Natural killer cell treated with Interleukin-12 subunit alpha and Interleukin-12 subunit beta and Interleukin-15 and Interleukin-18, amount 100 ng/mL, for 72 hours (primary cell): Measurements from ENCODE around the gene LMCD1. TPM values are rescaled to one million over a fixed set of nuclear protein-coding genes. Genes with fewer than 3 reads are reported as not detected.
A peak's percentile ranks its signal among the peaks of the same experiment; 100 is the strongest.

ENCODE experiments used
- ATAC-seq, 2 donors: fragments of 150-1000 bp; cut with Tn5 transposase in 1 of 2; sonication (Bioruptor Pico), chemical (Tn5 transposase) in 1 of 2; 2 replicates each; pipeline ENCODE4 v1.10.0; 2021
- DNase-seq: peaks from one replicate; pipeline ENCODE4 v3.0.0; 2022; ENCODE audit warnings: low spot score
- H3K27ac Mint-ChIP-seq, 2 donors: 1 replicate in 1 of 2; 2 replicates in 1 of 2; pipeline ENCODE4 v1.8.0; 2022; ENCODE audit warnings: mixed read lengths in 2 of 2, mild to moderate bottlenecking in 1 of 2, moderate library complexity in 1 of 2
- H3K27me3 Mint-ChIP-seq, 2 donors: 1 replicate in 1 of 2; 2 replicates in 1 of 2; pipeline ENCODE4 v1.8.0; 2022; ENCODE audit warnings: mixed read lengths in 2 of 2
- H3K36me3 Mint-ChIP-seq: one replicate; pipeline ENCODE4 v1.8.0; 2022; ENCODE audit warnings: mixed read lengths
- H3K4me1 Mint-ChIP-seq, 2 donors: 1 replicate in 1 of 2; 2 replicates in 1 of 2; pipeline ENCODE4 v1.8.0; 2022; ENCODE audit warnings: low read depth in 2 of 2, mixed read lengths in 2 of 2, mild to moderate bottlenecking in 1 of 2
- H3K4me3 Mint-ChIP-seq: one replicate; pipeline ENCODE4 v1.8.0; 2022; ENCODE audit warnings: mixed read lengths
- H3K9me3 Mint-ChIP-seq: 2 replicates; pipeline ENCODE4 v1.8.0; 2022; ENCODE audit warnings: mixed read lengths
- total RNA-seq, 2 donors: library from RNA; stranded (reverse); gene quantifications; one replicate each; pipeline ENCODE4 v1.2.3, GENCODE V29; 2022

Gene LMCD1
- total RNA-seq, 2 donors from 2014 or later = 1.0 TPM; not detected in 1

GRCh38 chr3:8558645-8559044, 57.0 kb downstream of the LMCD1 start:
- H3K36me3 Mint-ChIP-seq = no peaks in the 10 kb centered on the region
- H3K4me1 Mint-ChIP-seq = no peaks in the 10 kb centered on the region
- ATAC-seq (no peak), DNase-seq (no peak)
- no peaks in the 10 kb centered on the region for H3K9me3 Mint-ChIP-seq
- H3K4me3 Mint-ChIP-seq = no peak overlapping the region
- H3K27ac Mint-ChIP-seq = no peak overlapping the region
- peaks cover 0 to 6% of the 10 kb centered on the region in 2 donors for H3K27me3 Mint-ChIP-seq

GRCh38 chr3:8559351-8559750, 57.7 kb downstream of the LMCD1 start:
- Mint-ChIP-seq H3K4me1 (no peaks in the 10 kb centered on the region), H3K27me3 (peaks cover 0 to 6% of the 10 kb centered on the region in 2 donors), H3K9me3 (no peaks in the 10 kb centered on the region), H3K36me3 (no peaks in the 10 kb centered on the region), H3K4me3 (no peak overlapping the region), H3K27ac (no peak overlapping the region)
- ATAC-seq = no peak
- no peak for DNase-seq

GRCh38 chr3:8560366-8561007, 58.9 kb downstream of the LMCD1 start:
- DNase-seq = no peak
- H3K36me3 Mint-ChIP-seq = no peaks in the 10 kb centered on the region
- H3K27ac Mint-ChIP-seq = no peak overlapping the region
- H3K9me3 Mint-ChIP-seq = no peaks in the 10 kb centered on the region
- ATAC-seq = no peak
- H3K27me3 Mint-ChIP-seq = peaks cover 0 to 6% of the 10 kb centered on the region in 2 donors
- no peaks in the 10 kb centered on the region for H3K4me1 Mint-ChIP-seq
- H3K4me3 Mint-ChIP-seq = no peak overlapping the region

GRCh38 chr3:8561370-8561769, 59.7 kb downstream of the LMCD1 start:
- Mint-ChIP-seq H3K9me3 (no peaks in the 10 kb centered on the region), H3K4me1 (no peaks in the 10 kb centered on the region)

GRCh38 chr3:8562081-8562595, 60.5 kb downstream of the LMCD1 start:
- Mint-ChIP-seq H3K4me3 (no peak overlapping the region), H3K4me1 (no peaks in the 10 kb centered on the region), H3K36me3 (no peaks in the 10 kb centered on the region), H3K9me3 (no peaks in the 10 kb centered on the region), H3K27me3 (peaks cover 0 to 6% of the 10 kb centered on the region in 2 donors), H3K27ac (no peak overlapping the region)
- DNase-seq (no peak), ATAC-seq (no peak)

More at GRCh38 chr3:8561370-8561769, 59.7 kb downstream of the LMCD1 start:
- no peaks in the 10 kb centered on the region for H3K36me3 Mint-ChIP-seq
- H3K27me3 Mint-ChIP-seq = peaks cover 0 to 6% of the 10 kb centered on the region in 2 donors
- no peak overlapping the region for H3K4me3 Mint-ChIP-seq
- ATAC-seq (no peak), DNase-seq (no peak)
- H3K27ac Mint-ChIP-seq = no peak overlapping the region

- no peak for DNase-seq
- Mint-ChIP-seq H3K9me3 (no peaks in the 10 kb centered on the region), H3K27ac (no peak overlapping the region), H3K27me3 (peaks cover 0 to 6% of the 10 kb centered on the region in 2 donors), H3K36me3 (no peaks in the 10 kb centered on the region), H3K4me1 (no peaks in the 10 kb centered on the region), H3K4me3 (no peak overlapping the region)
- ATAC-seq = no peak
Observed at GRCh38 chr3:8563146-8563545, 61.5 kb downstream of the LMCD1 start.

GRCh38 chr3:8563597-8563996, 62.0 kb downstream of the LMCD1 start:
- Mint-ChIP-seq H3K27ac (no peak overlapping the region), H3K27me3 (peaks cover 0 to 6% of the 10 kb centered on the region in 2 donors), H3K9me3 (no peaks in the 10 kb centered on the region)

GRCh38 chr3:8565376-8565775, 63.8 kb downstream of the LMCD1 start:
- H3K36me3 Mint-ChIP-seq = no peaks in the 10 kb centered on the region
- no peak overlapping the region for H3K4me3 Mint-ChIP-seq
- peaks cover 0 to under 1% of the 10 kb centered on the region in 2 donors for H3K4me1 Mint-ChIP-seq
- no peaks in the 10 kb centered on the region for H3K9me3 Mint-ChIP-seq
- DNase-seq = no peak
- H3K27me3 Mint-ChIP-seq = peaks cover 0 to 3% of the 10 kb centered on the region in 2 donors
- H3K27ac Mint-ChIP-seq = no peak overlapping the region
- peak in 1 of 2 donors; percentile 41 for ATAC-seq

More at GRCh38 chr3:8563597-8563996, 62.0 kb downstream of the LMCD1 start:
- DNase-seq (no peak), ATAC-seq (no peak)
- Mint-ChIP-seq H3K4me1 (no peaks in the 10 kb centered on the region), H3K4me3 (no peak overlapping the region), H3K36me3 (no peaks in the 10 kb centered on the region)

- no peaks in the 10 kb centered on the region for H3K9me3 Mint-ChIP-seq
- no peak for ATAC-seq
- no peak for DNase-seq
- H3K36me3 Mint-ChIP-seq = no peaks in the 10 kb centered on the region
- H3K27ac Mint-ChIP-seq = no peak overlapping the region
- no peak overlapping the region for H3K4me3 Mint-ChIP-seq
- peaks cover 0 to 3% of the 10 kb centered on the region in 2 donors for H3K27me3 Mint-ChIP-seq
- peaks cover 5 to 12% of the 10 kb centered on the region in 2 donors for H3K4me1 Mint-ChIP-seq
Observed at GRCh38 chr3:8567784-8568575, 66.4 kb downstream of the LMCD1 start.

- no peaks in the 10 kb centered on the region for H3K9me3 Mint-ChIP-seq
- DNase-seq = no peak
Observed at GRCh38 chr3:8571256-8571655, 69.6 kb downstream of the LMCD1 start.

GRCh38 chr3:8573342-8573926, 71.8 kb downstream of the LMCD1 start:
- ATAC-seq = no peak
- no peak overlapping the region for H3K27ac Mint-ChIP-seq
- H3K4me3 Mint-ChIP-seq = no peak overlapping the region
- no peaks in the 10 kb centered on the region for H3K27me3 Mint-ChIP-seq
- H3K4me1 Mint-ChIP-seq = peaks cover 5 to 12% of the 10 kb centered on the region in 2 donors
- DNase-seq = no peak
- H3K36me3 Mint-ChIP-seq = no peaks in the 10 kb centered on the region
- H3K9me3 Mint-ChIP-seq = no peaks in the 10 kb centered on the region

More at GRCh38 chr3:8571256-8571655, 69.6 kb downstream of the LMCD1 start:
- Mint-ChIP-seq H3K4me1 (peaks cover 5 to 12% of the 10 kb centered on the region in 2 donors), H3K36me3 (no peaks in the 10 kb centered on the region), H3K4me3 (no peak overlapping the region), H3K27ac (no peak overlapping the region), H3K27me3 (no peaks in the 10 kb centered on the region)
- no peak for ATAC-seq

- Mint-ChIP-seq H3K4me1 (peaks cover 5 to 12% of the 10 kb centered on the region in 2 donors), H3K9me3 (no peaks in the 10 kb centered on the region), H3K27ac (no peak overlapping the region), H3K27me3 (no peaks in the 10 kb centered on the region), H3K4me3 (no peak overlapping the region), H3K36me3 (no peaks in the 10 kb centered on the region)
- DNase-seq (no peak), ATAC-seq (no peak)
Observed at GRCh38 chr3:8574040-8574669, 72.5 kb downstream of the LMCD1 start.

- H3K27me3 Mint-ChIP-seq = no peaks in the 10 kb centered on the region
- H3K27ac Mint-ChIP-seq = no peak overlapping the region
- H3K4me3 Mint-ChIP-seq = no peak overlapping the region
- no peak for ATAC-seq
- DNase-seq = no peak
- H3K9me3 Mint-ChIP-seq = no peaks in the 10 kb centered on the region
- H3K4me1 Mint-ChIP-seq = peaks cover 5 to 12% of the 10 kb centered on the region in 2 donors
- H3K36me3 Mint-ChIP-seq = no peaks in the 10 kb centered on the region
Observed at GRCh38 chr3:8574670-8575322, 73.2 kb downstream of the LMCD1 start.
